ENCODE data around the gene DLL1.
"Not testable (repeated sequence)": the region's sequence is repeated elsewhere in the genome, so short reads cannot be mapped to it uniquely, and the experiment has no call there.

Gene DLL1
- total RNA-seq: 2.8 to 4.6 (median 4.0) reads per million in 3 donors

- peaks cover 47% of the 10 kb centered on the region for H3K4me1 ChIP-seq (ENCODE audit: control insufficient read depth, insufficient read depth, low read length, poor library complexity, severe bottlenecking)
- H3K4me3 ChIP-seq (ENCODE audit: insufficient read depth, low read depth, low read length, poor library complexity, severe bottlenecking): peak within 1 kb of the TSS; percentile 88
- H3K27me3 ChIP-seq (replicated peaks; ENCODE audit: control insufficient read depth, insufficient read depth, low read length, poor library complexity, severe bottlenecking): peaks cover 29% of the 10 kb centered on the region
- no peak within 1 kb of the TSS for H3K27ac ChIP-seq (ENCODE audit: insufficient read depth, low read length, poor library complexity, severe bottlenecking)
- no peak for DNase-seq
- H3K36me3 ChIP-seq (ENCODE audit: control insufficient read depth, insufficient read depth, low read length): no peaks in the 10 kb centered on the region
- H3K9me3 ChIP-seq (ENCODE audit: control insufficient read depth, low read length): no peaks in the 10 kb centered on the region
These were observed at the start of gene DLL1 for GRCh38 chr6:170290296-170291128. Gene DLL1, minus strand, starts transcription at chr6:170291078. Its CDS starts 939 bp downstream, at chr6:170290139.

- not testable (repeated sequence) for H3K9me3 ChIP-seq (ENCODE audit: control insufficient read depth, low read length); DNase-seq; H3K27ac ChIP-seq (ENCODE audit: insufficient read depth, low read length, poor library complexity, severe bottlenecking); H3K4me3 ChIP-seq (ENCODE audit: insufficient read depth, low read depth, low read length, poor library complexity, severe bottlenecking); H3K27me3 ChIP-seq (replicated peaks; ENCODE audit: control insufficient read depth, insufficient read depth, low read length, poor library complexity, severe bottlenecking); H3K4me1 ChIP-seq (ENCODE audit: control insufficient read depth, insufficient read depth, low read length, poor library complexity, severe bottlenecking)
- H3K36me3 ChIP-seq (ENCODE audit: control insufficient read depth, insufficient read depth, low read length): peaks cover 19% of the 10 kb centered on the region
These were observed 44.3 kb upstream of the DLL1 start for GRCh38 chr6:170335199-170335598.

GRCh38 chr6:170329321-170329720 is 38.4 kb upstream of the DLL1 start:
- DNase-seq: no peak
- no peaks in the 10 kb centered on the region for H3K9me3 ChIP-seq (ENCODE audit: control insufficient read depth, low read length)
- H3K27ac ChIP-seq (ENCODE audit: insufficient read depth, low read length, poor library complexity, severe bottlenecking): no peak overlapping the region
- peaks cover 36% of the 10 kb centered on the region for H3K36me3 ChIP-seq (ENCODE audit: control insufficient read depth, insufficient read depth, low read length)
- no peaks in the 10 kb centered on the region for H3K27me3 ChIP-seq (replicated peaks; ENCODE audit: control insufficient read depth, insufficient read depth, low read length, poor library complexity, severe bottlenecking)
- H3K4me3 ChIP-seq (ENCODE audit: insufficient read depth, low read depth, low read length, poor library complexity, severe bottlenecking): no peak overlapping the region
- H3K4me1 ChIP-seq (ENCODE audit: control insufficient read depth, insufficient read depth, low read length, poor library complexity, severe bottlenecking): no peaks in the 10 kb centered on the region

GRCh38 chr6:170317718-170318117 is 26.8 kb upstream of the DLL1 start:
- Histone ChIP-seq H3K9me3 (ENCODE audit: control insufficient read depth, low read length) (no peaks in the 10 kb centered on the region), H3K4me3 (ENCODE audit: insufficient read depth, low read depth, low read length, poor library complexity, severe bottlenecking) (no peak overlapping the region), H3K27ac (ENCODE audit: insufficient read depth, low read length, poor library complexity, severe bottlenecking) (no peak overlapping the region), H3K27me3 (replicated peaks; ENCODE audit: control insufficient read depth, insufficient read depth, low read length, poor library complexity, severe bottlenecking) (no peaks in the 10 kb centered on the region), H3K36me3 (ENCODE audit: control insufficient read depth, insufficient read depth, low read length) (peaks cover 18% of the 10 kb centered on the region), H3K4me1 (ENCODE audit: control insufficient read depth, insufficient read depth, low read length, poor library complexity, severe bottlenecking) (no peaks in the 10 kb centered on the region)
- no peak for DNase-seq

- H3K4me1 ChIP-seq (ENCODE audit: control insufficient read depth, insufficient read depth, low read length, poor library complexity, severe bottlenecking): no peaks in the 10 kb centered on the region
- H3K27ac ChIP-seq (ENCODE audit: insufficient read depth, low read length, poor library complexity, severe bottlenecking): no peak overlapping the region
- H3K27me3 ChIP-seq (replicated peaks; ENCODE audit: control insufficient read depth, insufficient read depth, low read length, poor library complexity, severe bottlenecking): no peaks in the 10 kb centered on the region
- H3K4me3 ChIP-seq (ENCODE audit: insufficient read depth, low read depth, low read length, poor library complexity, severe bottlenecking): no peak overlapping the region
- H3K9me3 ChIP-seq (ENCODE audit: control insufficient read depth, low read length): no peaks in the 10 kb centered on the region
- DNase-seq: no peak
- H3K36me3 ChIP-seq (ENCODE audit: control insufficient read depth, insufficient read depth, low read length): peaks cover 12% of the 10 kb centered on the region
These were observed 26.2 kb upstream of the DLL1 start for GRCh38 chr6:170317076-170317475.

GRCh38 chr6:170316071-170316470 is 25.2 kb upstream of the DLL1 start:
- H3K4me3 ChIP-seq (ENCODE audit: insufficient read depth, low read depth, low read length, poor library complexity, severe bottlenecking): no peak overlapping the region
- no peak overlapping the region for H3K27ac ChIP-seq (ENCODE audit: insufficient read depth, low read length, poor library complexity, severe bottlenecking)
- no peaks in the 10 kb centered on the region for H3K9me3 ChIP-seq (ENCODE audit: control insufficient read depth, low read length)
- H3K27me3 ChIP-seq (replicated peaks; ENCODE audit: control insufficient read depth, insufficient read depth, low read length, poor library complexity, severe bottlenecking): no peaks in the 10 kb centered on the region
- H3K4me1 ChIP-seq (ENCODE audit: control insufficient read depth, insufficient read depth, low read length, poor library complexity, severe bottlenecking): no peaks in the 10 kb centered on the region
- peaks cover 12% of the 10 kb centered on the region for H3K36me3 ChIP-seq (ENCODE audit: control insufficient read depth, insufficient read depth, low read length)
- DNase-seq: no peak

GRCh38 chr6:170314983-170315382 is 24.1 kb upstream of the DLL1 start:
- Histone ChIP-seq H3K9me3 (ENCODE audit: control insufficient read depth, low read length) (no peaks in the 10 kb centered on the region), H3K4me1 (ENCODE audit: control insufficient read depth, insufficient read depth, low read length, poor library complexity, severe bottlenecking) (peaks cover 3% of the 10 kb centered on the region), H3K27me3 (replicated peaks; ENCODE audit: control insufficient read depth, insufficient read depth, low read length, poor library complexity, severe bottlenecking) (no peaks in the 10 kb centered on the region), H3K4me3 (ENCODE audit: insufficient read depth, low read depth, low read length, poor library complexity, severe bottlenecking) (no peak overlapping the region), H3K36me3 (ENCODE audit: control insufficient read depth, insufficient read depth, low read length) (peaks cover 12% of the 10 kb centered on the region), H3K27ac (ENCODE audit: insufficient read depth, low read length, poor library complexity, severe bottlenecking) (no peak overlapping the region)
- no peak for DNase-seq

GRCh38 chr6:170313716-170314295 is 22.9 kb upstream of the DLL1 start:
- Histone ChIP-seq H3K27ac (ENCODE audit: insufficient read depth, low read length, poor library complexity, severe bottlenecking) (no peak overlapping the region), H3K36me3 (ENCODE audit: control insufficient read depth, insufficient read depth, low read length) (peaks cover 12% of the 10 kb centered on the region), H3K9me3 (ENCODE audit: control insufficient read depth, low read length) (no peaks in the 10 kb centered on the region), H3K4me1 (ENCODE audit: control insufficient read depth, insufficient read depth, low read length, poor library complexity, severe bottlenecking) (peaks cover 3% of the 10 kb centered on the region), H3K27me3 (replicated peaks; ENCODE audit: control insufficient read depth, insufficient read depth, low read length, poor library complexity, severe bottlenecking) (no peaks in the 10 kb centered on the region), H3K4me3 (ENCODE audit: insufficient read depth, low read depth, low read length, poor library complexity, severe bottlenecking) (no peak overlapping the region)
- DNase-seq: no peak

GRCh38 chr6:170312876-170313275 is 22.0 kb upstream of the DLL1 start:
- Histone ChIP-seq H3K27ac (ENCODE audit: insufficient read depth, low read length, poor library complexity, severe bottlenecking) (no peak overlapping the region), H3K4me1 (ENCODE audit: control insufficient read depth, insufficient read depth, low read length, poor library complexity, severe bottlenecking) (peaks cover 10% of the 10 kb centered on the region), H3K9me3 (ENCODE audit: control insufficient read depth, low read length) (no peaks in the 10 kb centered on the region), H3K4me3 (ENCODE audit: insufficient read depth, low read depth, low read length, poor library complexity, severe bottlenecking) (no peak overlapping the region), H3K27me3 (replicated peaks; ENCODE audit: control insufficient read depth, insufficient read depth, low read length, poor library complexity, severe bottlenecking) (no peaks in the 10 kb centered on the region), H3K36me3 (ENCODE audit: control insufficient read depth, insufficient read depth, low read length) (peaks cover 10% of the 10 kb centered on the region)
- no peak for DNase-seq

- no peak for DNase-seq
- no peaks in the 10 kb centered on the region for H3K9me3 ChIP-seq (ENCODE audit: control insufficient read depth, low read length)
- no peak overlapping the region for H3K27ac ChIP-seq (ENCODE audit: insufficient read depth, low read length, poor library complexity, severe bottlenecking)
- H3K4me1 ChIP-seq (ENCODE audit: control insufficient read depth, insufficient read depth, low read length, poor library complexity, severe bottlenecking): peaks cover 21% of the 10 kb centered on the region
- H3K27me3 ChIP-seq (replicated peaks; ENCODE audit: control insufficient read depth, insufficient read depth, low read length, poor library complexity, severe bottlenecking): no peaks in the 10 kb centered on the region
- H3K36me3 ChIP-seq (ENCODE audit: control insufficient read depth, insufficient read depth, low read length): peaks cover 2% of the 10 kb centered on the region
- no peak overlapping the region for H3K4me3 ChIP-seq (ENCODE audit: insufficient read depth, low read depth, low read length, poor library complexity, severe bottlenecking)
These were observed 20.8 kb upstream of the DLL1 start for GRCh38 chr6:170311696-170312095.

Data from effector memory CD4-positive, alpha-beta T cell (primary cell).